ENCODE data around the gene ZBTB49. TPM values are rescaled to one million over a fixed set of nuclear protein-coding genes. Genes with fewer than 3 reads are reported as not detected.

Gene ZBTB49
- total and polyA plus RNA-seq, 3 donors from 2014 or later = 10.2 to 26.7 (median 14.0) TPM

DNA sequence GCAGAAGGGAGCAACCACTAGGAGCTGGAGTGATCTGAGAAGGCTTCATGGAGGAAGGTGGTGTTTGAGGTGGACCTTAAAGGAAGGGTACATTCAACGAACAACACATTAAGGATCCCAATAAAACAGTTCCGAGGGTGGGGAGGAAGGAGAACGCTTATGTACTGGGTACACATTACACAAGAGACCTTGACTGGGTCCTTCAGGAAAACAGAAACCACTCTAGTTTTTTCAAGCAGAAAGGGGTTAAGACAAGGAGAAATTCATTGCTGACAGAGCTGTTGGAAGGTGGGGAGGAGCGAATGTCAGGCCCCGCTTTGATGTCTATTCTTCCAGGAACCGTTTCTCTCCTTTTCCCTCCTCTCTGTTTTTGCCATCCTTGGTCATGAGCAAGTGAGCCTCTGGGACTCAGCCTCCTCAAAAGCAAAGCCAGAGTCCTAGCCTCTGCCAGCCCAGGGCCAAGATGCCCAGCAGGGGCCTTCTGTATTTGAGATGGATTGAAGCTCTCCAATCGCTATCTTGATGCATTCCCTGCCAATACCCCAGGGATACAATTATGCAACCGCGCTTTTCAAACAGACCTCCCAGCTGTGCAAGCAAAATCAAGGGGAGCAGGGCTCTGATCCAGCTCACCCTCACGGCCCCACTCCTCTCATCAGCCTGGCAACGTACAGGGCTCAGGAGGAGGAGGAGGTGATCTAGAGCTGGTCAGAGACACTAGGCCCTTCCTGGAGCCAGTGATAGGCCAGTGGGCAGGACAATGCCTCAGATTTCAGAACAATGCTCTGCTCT, 48.4 kb downstream of the ZBTB49 start:
- Histone ChIP-seq H3K27me3 (no peaks in the 10 kb centered on the region), H3K27ac (peak overlapping the region in 1 of 2 donors; percentile 31), H3K36me3 (ENCODE audit: low read depth, missing control alignments) (no peaks in the 10 kb centered on the region), H3K9me3 (no peaks in the 10 kb centered on the region), H3K4me3 (no peak overlapping the region), H3K4me1 (peaks cover 20% of the 10 kb centered on the region)
- DNase-seq = no peak
- 66 to 71% methylated on average over 11 of the region's 11 CpGs for WGBS, 2 donors
- intact Hi-C loops (cut with DNase I; ENCODE audit: low total_unique reads) = no loop called here
- TF ChIP-seq, protein P1, sequence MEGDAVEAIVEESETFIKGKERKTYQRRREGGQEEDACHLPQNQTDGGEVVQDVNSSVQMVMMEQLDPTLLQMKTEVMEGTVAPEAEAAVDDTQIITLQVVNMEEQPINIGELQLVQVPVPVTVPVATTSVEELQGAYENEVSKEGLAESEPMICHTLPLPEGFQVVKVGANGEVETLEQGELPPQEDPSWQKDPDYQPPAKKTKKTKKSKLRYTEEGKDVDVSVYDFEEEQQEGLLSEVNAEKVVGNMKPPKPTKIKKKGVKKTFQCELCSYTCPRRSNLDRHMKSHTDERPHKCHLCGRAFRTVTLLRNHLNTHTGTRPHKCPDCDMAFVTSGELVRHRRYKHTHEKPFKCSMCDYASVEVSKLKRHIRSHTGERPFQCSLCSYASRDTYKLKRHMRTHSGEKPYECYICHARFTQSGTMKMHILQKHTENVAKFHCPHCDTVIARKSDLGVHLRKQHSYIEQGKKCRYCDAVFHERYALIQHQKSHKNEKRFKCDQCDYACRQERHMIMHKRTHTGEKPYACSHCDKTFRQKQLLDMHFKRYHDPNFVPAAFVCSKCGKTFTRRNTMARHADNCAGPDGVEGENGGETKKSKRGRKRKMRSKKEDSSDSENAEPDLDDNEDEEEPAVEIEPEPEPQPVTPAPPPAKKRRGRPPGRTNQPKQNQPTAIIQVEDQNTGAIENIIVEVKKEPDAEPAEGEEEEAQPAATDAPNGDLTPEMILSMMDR (IDR thresholded peaks at IDR 0.05) = no peak

DNA sequence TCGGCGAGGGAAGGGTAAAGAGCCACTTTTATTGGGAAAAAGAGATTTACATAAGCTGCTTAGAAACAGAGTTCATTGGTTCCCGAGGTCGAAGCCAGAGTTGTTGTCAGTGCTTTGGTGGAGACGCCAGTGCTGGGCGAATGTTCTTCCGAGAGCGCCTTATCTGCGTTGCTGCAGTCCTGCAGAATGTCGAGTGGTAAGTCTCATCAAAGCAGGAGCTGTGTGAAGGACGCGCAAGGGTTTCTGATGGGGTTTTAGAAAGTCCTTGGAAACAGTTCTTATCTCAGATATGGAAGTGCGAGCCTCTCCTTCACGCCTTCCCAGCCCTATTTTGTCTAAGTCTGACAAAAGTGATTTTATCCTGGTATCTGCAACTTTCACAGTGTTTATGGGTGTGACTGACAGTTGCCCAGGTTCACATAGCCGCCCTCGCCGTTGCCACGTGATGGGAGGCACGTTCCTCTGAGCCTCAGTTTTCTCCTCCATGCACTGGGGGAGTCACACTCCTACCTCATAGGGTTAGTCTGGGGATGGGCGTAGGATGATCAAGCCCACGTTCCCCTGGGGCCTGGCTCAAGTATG, 49.5 kb downstream of the ZBTB49 start:
- H3K27me3 ChIP-seq = no peaks in the 10 kb centered on the region
- intact Hi-C loops (cut with DNase I; ENCODE audit: low total_unique reads) = no loop called here
- peak overlapping the region; percentile 36 to 41 for H3K27ac ChIP-seq
- peak; percentile 85 for DNase-seq
- H3K36me3 ChIP-seq (ENCODE audit: low read depth, missing control alignments) = no peaks in the 10 kb centered on the region
- no peaks in the 10 kb centered on the region for H3K9me3 ChIP-seq
- 21 to 32% methylated on average over 21 of the region's 21 CpGs for WGBS, 2 donors
- no peak for TF ChIP-seq POLR2A (IDR thresholded peaks at IDR 0.05)
- TF ChIP-seq, protein P1 (IDR thresholded peaks at IDR 0.05) = no peak
- H3K4me1 ChIP-seq = peaks cover 19% of the 10 kb centered on the region
- no peak overlapping the region for H3K4me3 ChIP-seq

DNA sequence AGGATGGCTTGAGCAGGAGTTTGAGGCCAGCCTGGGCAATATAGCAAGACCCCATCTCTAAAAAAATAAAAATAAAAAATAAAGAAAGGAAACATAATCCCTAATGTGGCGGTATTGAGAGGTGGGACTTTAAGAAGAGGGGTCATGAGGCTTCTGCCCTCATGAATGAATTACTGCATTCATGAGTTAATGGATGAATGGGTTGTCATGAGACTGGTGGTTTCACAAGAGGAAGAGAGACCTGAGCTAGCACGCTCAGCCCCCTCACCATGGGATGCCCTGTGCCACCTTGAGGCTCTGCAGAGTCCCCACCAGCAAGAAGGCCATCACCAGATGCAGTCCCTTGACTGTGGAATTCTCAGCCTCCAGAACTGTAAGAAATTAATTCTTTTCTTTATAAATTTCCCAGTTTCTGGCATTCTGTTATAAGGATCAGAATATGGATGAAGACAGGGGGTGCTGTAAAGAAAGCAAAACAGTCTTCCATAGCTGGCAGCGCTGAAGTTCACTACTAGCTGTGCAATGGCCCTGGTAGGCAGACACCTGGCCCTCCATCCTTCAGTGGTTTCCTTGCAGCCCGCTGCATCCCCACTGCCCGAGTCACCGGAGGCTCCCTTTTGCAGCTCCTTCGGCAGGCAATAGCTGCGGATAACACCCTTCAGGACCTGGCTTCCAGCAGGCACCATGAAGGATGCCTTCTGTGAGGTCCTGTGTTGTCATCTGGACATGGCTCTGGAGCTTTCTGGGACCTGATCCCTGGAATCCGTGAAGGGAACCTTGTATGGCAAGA, 52.0 kb downstream of the ZBTB49 start:
- peak overlapping the region in 1 of 2 donors; percentile 18 for H3K27ac ChIP-seq
- WGBS, 2 donors = 90 to 95% methylated on average over 9 of the region's 9 CpGs
- H3K4me3 ChIP-seq = no peak overlapping the region
- H3K27me3 ChIP-seq = no peaks in the 10 kb centered on the region
- no peaks in the 10 kb centered on the region for H3K9me3 ChIP-seq
- TF ChIP-seq, protein P1 (IDR thresholded peaks at IDR 0.05) = no peak
- TF ChIP-seq POLR2A (IDR thresholded peaks at IDR 0.05) = no peak
- intact Hi-C loops (cut with DNase I; ENCODE audit: low total_unique reads) = no loop called here
- no peaks in the 10 kb centered on the region for H3K36me3 ChIP-seq (ENCODE audit: low read depth, missing control alignments)
- no peak for DNase-seq
- peaks cover 28% of the 10 kb centered on the region for H3K4me1 ChIP-seq

DNA sequence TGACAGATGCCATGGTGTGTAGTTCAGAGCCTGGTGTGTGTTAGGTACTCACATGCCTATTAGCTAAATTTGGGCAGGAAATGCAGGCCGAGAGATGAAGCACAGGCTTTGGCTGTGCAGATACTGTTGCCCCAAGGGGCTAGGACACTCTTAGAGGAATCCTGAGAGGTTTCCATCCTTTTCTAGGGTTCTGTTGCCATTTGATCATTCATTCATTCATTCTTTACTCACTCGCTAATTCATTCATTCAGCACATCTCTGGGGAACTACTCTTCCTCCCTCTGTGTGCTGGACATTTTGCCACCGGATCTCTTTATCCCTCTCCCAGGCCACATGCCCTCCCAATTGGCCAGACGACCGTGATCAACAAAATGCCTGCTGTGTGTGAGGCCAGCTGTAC, 53.0 kb downstream of the ZBTB49 start:
- intact Hi-C loops (cut with DNase I; ENCODE audit: low total_unique reads) = no loop called here
- DNase-seq = no peak
- Histone ChIP-seq H3K4me3 (no peak overlapping the region), H3K27me3 (no peaks in the 10 kb centered on the region), H3K9me3 (no peaks in the 10 kb centered on the region), H3K4me1 (peaks cover 35% of the 10 kb centered on the region), H3K36me3 (ENCODE audit: low read depth, missing control alignments) (no peaks in the 10 kb centered on the region), H3K27ac (no peak overlapping the region)
- WGBS, 2 donors = 80 to 86% methylated on average over 5 of the region's 5 CpGs
- no peak for TF ChIP-seq POLR2A (IDR thresholded peaks at IDR 0.05)
- TF ChIP-seq, protein P1 (IDR thresholded peaks at IDR 0.05) = no peak
